CD4-positive, alpha-beta memory T cell (primary cell): ENCODE measurements around the gene TUT1. TPM values are rescaled to one million over a fixed set of nuclear protein-coding genes. Genes with fewer than 3 reads are reported as not detected.
A peak's percentile ranks its signal among the peaks of the same experiment; 100 is the strongest.
"Not testable (repeated sequence)": the region's sequence is repeated elsewhere in the genome, so short reads cannot be mapped to it uniquely, and the experiment has no call there.

Experiments used
- CTCF ChIA-PET: fragments of 350-600 bp; sonication (Branson Sonifier 250); formaldehyde crosslinking; loops from one replicate; lab custom pipeline; 2021; ENCODE audit warnings: inconsistent platforms; ENCODE audit not compliant: partially characterized antibody; lab: Charles Lee
- POLR2A ChIA-PET: fragments of 350-600 bp; sonication (Branson Sonifier 250); formaldehyde crosslinking; loops from one replicate; lab custom pipeline; 2021; ENCODE audit not compliant: partially characterized antibody; lab: Charles Lee
- DNase-seq, 5 donors: peaks; one replicate each; pipeline versions ENCODE4 v3.0.0 to v3.0.0-alpha.2; 2020 to 2022; ENCODE audit warnings: mixed read lengths in 1 of 5
- H3K27ac ChIP-seq: one replicate; pipeline ENCODE4 v1.7.0; 2013; ENCODE audit warnings: low read depth, low read length
- H3K27me3 ChIP-seq: 2 replicates; pipeline ENCODE4 v1.7.0; 2013; ENCODE audit warnings: mild to moderate bottlenecking, low read length, moderate library complexity; ENCODE audit not compliant: insufficient read depth
- H3K36me3 ChIP-seq: 2 replicates; pipeline ENCODE4 v1.7.0; 2013; ENCODE audit warnings: mild to moderate bottlenecking, low read length, moderate library complexity; ENCODE audit not compliant: insufficient read depth
- H3K4me1 ChIP-seq: 2 replicates; pipeline ENCODE4 v1.7.0; 2013; ENCODE audit warnings: mild to moderate bottlenecking, low read length, moderate library complexity; ENCODE audit not compliant: insufficient read depth
- H3K4me3 ChIP-seq, 2 donors: one replicate each; pipeline ENCODE4 v1.7.0; 2013; ENCODE audit warnings: low read length in 2 of 2, mild to moderate bottlenecking in 1 of 2
- H3K9me3 ChIP-seq, 2 donors: one replicate each; pipeline ENCODE4 v1.7.0; 2013; ENCODE audit warnings: low read length in 2 of 2, control low read depth in 1 of 2; ENCODE audit not compliant: control insufficient read depth in 1 of 2
- H3K27ac Mint-ChIP-seq, 7 donors: one replicate each; pipeline ENCODE4 v1.8.0; 2020 to 2021; ENCODE audit warnings: mixed read lengths in 7 of 7, mild to moderate bottlenecking in 6 of 7, inconsistent platforms in 3 of 7, moderate library complexity in 3 of 7
- H3K27me3 Mint-ChIP-seq, 2 donors: one replicate each; pipeline ENCODE4 v1.8.0; 2020 to 2021; ENCODE audit warnings: mixed read lengths in 2 of 2
- H3K36me3 Mint-ChIP-seq, 2 donors: one replicate each; pipeline ENCODE4 v1.8.0; 2020 to 2021; ENCODE audit warnings: mixed read lengths in 2 of 2, inconsistent platforms in 1 of 2, mild to moderate bottlenecking in 1 of 2
- H3K4me1 Mint-ChIP-seq, 4 donors: one replicate each; pipeline ENCODE4 v1.8.0; 2020 to 2021; ENCODE audit warnings: mixed read lengths in 4 of 4, mild to moderate bottlenecking in 1 of 4
- H3K4me3 Mint-ChIP-seq, 8 donors: one replicate each; pipeline ENCODE4 v1.8.0; 2020 to 2021; ENCODE audit warnings: mixed read lengths in 8 of 8, mild to moderate bottlenecking in 7 of 8, moderate library complexity in 6 of 8, inconsistent platforms in 3 of 8
- H3K9me3 Mint-ChIP-seq, 8 donors: one replicate each; pipeline ENCODE4 v1.8.0; 2020 to 2021; ENCODE audit warnings: mixed read lengths in 8 of 8, mild to moderate bottlenecking in 5 of 8, inconsistent platforms in 3 of 8, moderate library complexity in 1 of 8
- intact Hi-C: fragments of 100-400 bp; cut with micrococcal nuclease; formaldehyde crosslinking; loops from one replicate; pipeline ENCODE4 v1.15.1; 2023
- polyA plus RNA-seq, 2 donors: library from polyadenylated mRNA; unstranded; fragments of 300-500 nt; fragmentation: Illumina TruSeq; gene quantifications; one replicate each; pipeline ENCODE4 v1.2.3, GENCODE V29; 2021
- total RNA-seq, 2 experiments: library from RNA; stranded (reverse); gene quantifications; one replicate each; pipeline ENCODE4 v1.2.3, GENCODE V29; 2021

Gene TUT1
- total and polyA plus RNA-seq, 4 experiments from 2014 or later: 14.6 to 38.1 (median 28.7) TPM

DNA sequence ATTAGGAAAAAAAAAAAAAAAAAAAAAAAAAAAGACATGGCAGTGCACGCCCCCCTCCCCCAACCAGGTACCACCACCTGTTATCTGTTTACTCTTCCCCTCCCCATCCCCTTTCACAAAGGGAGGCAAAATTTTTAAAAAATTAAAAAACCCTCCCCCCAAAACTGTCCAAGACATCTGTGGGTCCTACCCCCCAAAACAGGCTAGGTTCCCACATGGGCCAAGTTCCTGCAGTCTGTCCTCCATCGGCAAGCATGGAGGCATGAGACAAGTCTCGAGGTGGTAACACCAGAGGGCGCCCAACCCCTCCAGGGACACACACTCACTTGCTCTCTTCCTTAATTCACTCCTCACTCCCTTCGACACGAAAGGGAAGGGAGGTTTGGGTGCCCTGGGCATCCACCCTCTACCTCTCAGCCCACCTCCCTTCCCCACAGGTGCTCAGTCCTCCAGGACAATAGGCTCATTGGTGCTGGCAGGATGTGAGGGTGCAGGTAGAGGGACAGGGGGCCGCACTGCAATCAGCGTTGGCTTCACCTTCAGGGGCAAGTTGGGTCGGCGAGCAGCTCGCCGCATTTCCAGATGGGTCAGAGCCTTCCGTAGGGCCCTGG lies 2.2 kb upstream of the TUT1 start:
- peak overlapping the region; percentile 64 to 90 (median 79) for H3K4me3 Mint-ChIP-seq
- peaks cover 55% of the 10 kb centered on the region for H3K4me1 ChIP-seq
- H3K4me1 Mint-ChIP-seq: peaks cover 30 to 85% (median 55%) of the 10 kb centered on the region in 4 donors
- peak overlapping the region; percentile 87 to 98 (median 97) for H3K27ac Mint-ChIP-seq
- no peaks in the 10 kb centered on the region for H3K27me3 ChIP-seq
- POLR2A ChIA-PET: interaction anchor here (0.9 to 12.0 kb wide), 24 partner anchors 8 to 287 kb away, joined by 3 to 494 read pairs (median 32); partner anchors contain the start of genes B3GAT3, BSCL2, C11orf98 and CSKMT
- peak overlapping the region; percentile 32 for H3K27ac ChIP-seq
- H3K9me3 Mint-ChIP-seq: peaks cover 0 to 8% (median 0%) of the 10 kb centered on the region in 8 donors
- H3K4me3 ChIP-seq: no peak overlapping the region
- no peaks in the 10 kb centered on the region for H3K27me3 Mint-ChIP-seq
- H3K36me3 Mint-ChIP-seq: peaks cover 46 to 70% of the 10 kb centered on the region in 2 donors
- H3K9me3 ChIP-seq: no peaks in the 10 kb centered on the region
- intact Hi-C loops: loop anchor here (1.0 to 5.0 kb wide), 2 partner anchors 101 to 269 kb away; no protein-coding TSS in a partner anchor
- H3K36me3 ChIP-seq: peaks cover 53% of the 10 kb centered on the region
- CTCF ChIA-PET: interaction anchor here (0.7 to 6.3 kb wide), 22 partner anchors 8 to 268 kb away, joined by 3 to 86 read pairs (median 5); partner anchors contain the start of genes B3GAT3, C11orf98, CSKMT and EML3
- DNase-seq: peak; percentile 76 to 85 (median 77)

DNA sequence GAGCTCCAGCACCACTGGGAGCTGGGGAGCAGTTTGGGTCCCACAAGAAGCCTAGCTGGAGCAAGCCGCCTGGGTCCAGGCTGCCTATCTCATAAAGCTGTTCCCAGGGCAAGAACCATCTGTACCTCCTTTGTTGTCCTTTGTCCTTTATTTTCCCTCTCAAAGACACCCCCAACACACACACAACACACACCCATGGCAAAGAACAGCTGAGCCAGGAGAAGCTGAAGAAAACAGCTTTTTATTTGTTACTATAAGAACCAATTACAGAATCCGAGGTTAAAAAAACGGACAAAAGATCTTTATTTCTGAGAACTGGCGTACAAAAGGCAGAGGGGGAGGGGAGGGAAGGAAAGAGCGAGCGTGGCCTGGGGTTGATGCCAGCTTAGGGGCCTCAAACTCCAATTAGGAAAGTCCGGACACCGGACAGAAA lies 1.7 kb upstream of the TUT1 start:
- Histone ChIP-seq H3K4me1 (peaks cover 50% of the 10 kb centered on the region), H3K27me3 (no peaks in the 10 kb centered on the region), H3K27ac (peak overlapping the region; percentile 87), H3K9me3 (no peaks in the 10 kb centered on the region), H3K36me3 (peaks cover 53% of the 10 kb centered on the region), H3K4me3 (peak overlapping the region in 1 of 2 donors; percentile 69)
- no peaks in the 10 kb centered on the region for H3K27me3 Mint-ChIP-seq
- peaks cover 43 to 64% of the 10 kb centered on the region in 2 donors for H3K36me3 Mint-ChIP-seq
- peaks cover 27 to 80% (median 51%) of the 10 kb centered on the region in 4 donors for H3K4me1 Mint-ChIP-seq
- CTCF ChIA-PET: interaction anchor here (0.7 to 6.3 kb wide), 25 partner anchors 8 to 269 kb away, joined by 3 to 86 read pairs (median 6); partner anchors contain the start of genes B3GAT3, C11orf98, CSKMT and EEF1G
- peak overlapping the region; percentile 84 to 98 (median 98) for H3K27ac Mint-ChIP-seq
- POLR2A ChIA-PET: interaction anchor here (0.8 to 12.0 kb wide), 26 partner anchors 9 to 288 kb away, joined by 3 to 494 read pairs (median 32); partner anchors contain the start of genes B3GAT3, BSCL2, C11orf98 and CSKMT
- no peak for DNase-seq
- H3K9me3 Mint-ChIP-seq: peaks cover 0 to 8% (median 0%) of the 10 kb centered on the region in 8 donors
- intact Hi-C loops: loop anchor here (1.0 to 5.0 kb wide), 2 partner anchors 101 to 269 kb away; no protein-coding TSS in a partner anchor
- H3K4me3 Mint-ChIP-seq: peak overlapping the region in 5 of 8 donors; percentile 37 to 96 (median 70)

- peaks cover 27 to 73% (median 45%) of the 10 kb centered on the region in 4 donors for H3K4me1 Mint-ChIP-seq
- H3K27ac Mint-ChIP-seq: peak overlapping the region; percentile 87 to 98 (median 98)
- H3K36me3 Mint-ChIP-seq: peaks cover 35 to 61% of the 10 kb centered on the region in 2 donors
These were observed 958 bp upstream of the TUT1 start for GRCh38 chr11:62592146-62592815.

GRCh38 chr11:62588966-62589637 lies 2.2 kb downstream of the TUT1 start:
- ChIA-PET POLR2A (interaction anchor here (1.0 to 4.3 kb wide), 8 partner anchors 10 to 251 kb away, joined by 3 to 99 read pairs (median 5); partner anchors contain the start of genes BSCL2, C11orf98, CSKMT and EEF1G), CTCF (interaction anchor here (0.6 to 1.5 kb wide), 6 partner anchors 8 to 194 kb away, joined by 3 to 7 read pairs (median 4); partner anchors contain the start of gene EEF1G)
- Mint-ChIP-seq H3K9me3 (peaks cover 0 to 8% (median 0%) of the 10 kb centered on the region in 8 donors), H3K36me3 (peaks cover 11 to 40% of the 10 kb centered on the region in 2 donors), H3K27me3 (no peaks in the 10 kb centered on the region), H3K4me3 (peak overlapping the region in 3 of 8 donors; percentile 9 to 49 (median 48)), H3K4me1 (peaks cover 23 to 49% (median 35%) of the 10 kb centered on the region in 4 donors), H3K27ac (peak overlapping the region in 5 of 7 donors; percentile 15 to 87 (median 60))
- Histone ChIP-seq H3K27ac (no peak overlapping the region), H3K4me1 (peaks cover 41% of the 10 kb centered on the region), H3K36me3 (peaks cover 30% of the 10 kb centered on the region), H3K27me3 (no peaks in the 10 kb centered on the region), H3K4me3 (no peak overlapping the region), H3K9me3 (no peaks in the 10 kb centered on the region)
- DNase-seq: no peak
- intact Hi-C loops: no loop called here

More at GRCh38 chr11:62592146-62592815, 958 bp upstream of the TUT1 start:
- DNase-seq: no peak
- H3K27me3 ChIP-seq: no peaks in the 10 kb centered on the region
- peak overlapping the region; percentile 89 to 98 (median 95) for H3K4me3 Mint-ChIP-seq
- intact Hi-C loops: loop anchor here (5.0 kb wide), 1 partner anchor 270 kb away; no protein-coding TSS in a partner anchor
- H3K4me3 ChIP-seq: peak overlapping the region; percentile 67 to 69
- H3K4me1 ChIP-seq: peaks cover 43% of the 10 kb centered on the region
- peaks cover 53% of the 10 kb centered on the region for H3K36me3 ChIP-seq
- H3K27ac ChIP-seq: peak overlapping the region; percentile 87
- ChIA-PET POLR2A (interaction anchor here (0.6 to 12.0 kb wide), 61 partner anchors 9 to 625 kb away, joined by 3 to 494 read pairs (median 7); partner anchors contain the start of genes AHNAK, B3GAT3, BSCL2 and C11orf98), CTCF (interaction anchor here (0.7 to 6.3 kb wide), 44 partner anchors 7 to 289 kb away, joined by 3 to 86 read pairs (median 5); partner anchors contain the start of genes B3GAT3, C11orf98, CSKMT and EEF1G)
- H3K9me3 Mint-ChIP-seq: peaks cover 0 to 8% (median 0%) of the 10 kb centered on the region in 8 donors
- H3K27me3 Mint-ChIP-seq: no peaks in the 10 kb centered on the region
- no peaks in the 10 kb centered on the region for H3K9me3 ChIP-seq

- H3K4me3 Mint-ChIP-seq, H3K9me3 Mint-ChIP-seq, intact Hi-C loops, DNase-seq, H3K27ac ChIP-seq, H3K27me3 ChIP-seq, H3K9me3 ChIP-seq, H3K4me3 ChIP-seq, H3K27me3 Mint-ChIP-seq: not testable (repeated sequence)
- ChIA-PET POLR2A (interaction anchor here (1.2 kb wide), 1 partner anchor 80 kb away, joined by 3 read pairs; the partner anchor contains the start of genes C11orf98 and CSKMT), CTCF (interaction anchor here (1.4 kb wide), 1 partner anchor 109 kb away, joined by 4 read pairs; no protein-coding TSS in a partner anchor)
- H3K36me3 ChIP-seq: peaks cover 44% of the 10 kb centered on the region
- peaks cover 8 to 19% (median 14%) of the 10 kb centered on the region in 4 donors for H3K4me1 Mint-ChIP-seq
- H3K36me3 Mint-ChIP-seq: peaks cover 11 to 28% of the 10 kb centered on the region in 2 donors
- peak overlapping the region in 1 of 7 donors; percentile 24 for H3K27ac Mint-ChIP-seq
- peaks cover 12% of the 10 kb centered on the region for H3K4me1 ChIP-seq
These were observed 6.0 kb downstream of the TUT1 start for GRCh38 chr11:62585356-62585755.

DNA sequence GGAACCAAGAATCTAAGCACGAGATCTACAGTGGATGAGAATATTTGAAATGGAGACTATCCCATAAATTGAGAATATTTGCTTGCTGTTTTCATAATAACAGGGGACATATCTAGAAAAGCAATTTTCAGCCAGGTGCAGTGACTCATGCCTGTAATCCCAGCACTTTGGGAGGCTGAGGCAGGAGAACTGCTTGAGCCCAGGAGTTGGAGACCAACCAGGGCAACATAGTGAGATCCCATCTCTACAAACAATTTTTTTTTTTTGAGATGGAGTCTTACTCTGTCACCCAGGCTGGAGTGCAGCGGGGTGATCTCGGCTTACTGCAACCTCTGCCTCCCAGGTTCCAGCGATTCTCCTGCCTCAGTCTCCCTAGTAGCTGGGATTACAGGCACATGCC lies 9.6 kb downstream of the TUT1 start:
- ChIA-PET POLR2A (interaction anchor here (2.1 kb wide), 1 partner anchor 10 kb away, joined by 9 read pairs; the partner anchor contains the start of gene TUT1), CTCF (interaction anchor here (1.2 to 1.4 kb wide), 3 partner anchors 10 to 242 kb away, joined by 3 to 4 read pairs (median 4); no protein-coding TSS in a partner anchor)
- H3K27me3 ChIP-seq, H3K9me3 ChIP-seq, H3K4me3 Mint-ChIP-seq, DNase-seq, H3K9me3 Mint-ChIP-seq, H3K27ac ChIP-seq, H3K4me3 ChIP-seq, H3K27ac Mint-ChIP-seq, H3K4me1 Mint-ChIP-seq, H3K27me3 Mint-ChIP-seq, H3K4me1 ChIP-seq, intact Hi-C loops: not testable (repeated sequence)
- H3K36me3 ChIP-seq: peaks cover 41% of the 10 kb centered on the region
- H3K36me3 Mint-ChIP-seq: peaks cover 14 to 29% of the 10 kb centered on the region in 2 donors
